MCF 10A (cell line): ENCODE results near the gene PITPNM3. TPM values are rescaled to one million over a fixed set of nuclear protein-coding genes. Genes with fewer than 3 reads are reported as not detected.

Experiments
- BruUV-seq: library from RNA; stranded (reverse); fragments of 400-500 nt; replicated peaks from 2 replicates; lab custom pipeline; 2021; lab: Mats Ljungman, UMichigan
- CTCF ChIA-PET: fragments of 300-600 bp; sonication (Branson Sonifier 250); formaldehyde crosslinking; extraction: SDS; loops from one replicate; lab custom pipeline; 2021; ENCODE audit warnings: antibody characterized with exemption, inconsistent platforms; lab: Yijun Ruan, JAX
- POLR2A ChIA-PET: fragments of 300-600, 350-650 bp; sonication (Branson Sonifier 250); formaldehyde crosslinking; extraction: SDS; loops from one replicate; lab custom pipeline; 2020; ENCODE audit warnings: antibody characterized with exemption, inconsistent platforms; lab: Yijun Ruan, JAX
- DNase-seq: peaks from one replicate; pipeline ENCODE4 v3.0.0-alpha.2; 2018; ENCODE audit not compliant: unreplicated experiment
- H3K27ac Mint-ChIP-seq: one replicate; pipeline ENCODE4 v1.8.0; 2022; ENCODE audit warnings: mild to moderate bottlenecking, low read depth, mixed read lengths; ENCODE audit not compliant: unreplicated experiment
- H3K27me3 Mint-ChIP-seq: one replicate; pipeline ENCODE4 v1.8.0; 2022; ENCODE audit warnings: mixed read lengths; ENCODE audit not compliant: insufficient read depth, unreplicated experiment
- H3K36me3 Mint-ChIP-seq: one replicate; pipeline ENCODE4 v1.8.0; 2022; ENCODE audit warnings: mild to moderate bottlenecking, moderate library complexity, mixed read lengths; ENCODE audit not compliant: insufficient read depth, unreplicated experiment
- H3K4me1 Mint-ChIP-seq: one replicate; pipeline ENCODE4 v1.8.0; 2022; ENCODE audit warnings: mixed read lengths; ENCODE audit not compliant: insufficient read depth, unreplicated experiment
- H3K4me3 Mint-ChIP-seq: one replicate; pipeline ENCODE4 v1.8.0; 2022; ENCODE audit warnings: mild to moderate bottlenecking, moderate library complexity, mixed read lengths; ENCODE audit not compliant: unreplicated experiment
- H3K9me3 Mint-ChIP-seq: one replicate; pipeline ENCODE4 v1.8.0; 2022; ENCODE audit warnings: mixed read lengths; ENCODE audit not compliant: unreplicated experiment
- CTCF ChIP-seq: fragments of 200-600 bp; IDR thresholded peaks from one replicate; pipeline ENCODE4 v1.8.0; 2022; ENCODE audit warnings: antibody characterized with exemption, mild to moderate bottlenecking; ENCODE audit not compliant: unreplicated experiment
- intact Hi-C: fragments of 100-400 bp; cut with micrococcal nuclease; formaldehyde crosslinking; loops from 2 replicates; pipeline ENCODE4 v1.14.1; 2022
- total RNA-seq: library from RNA; stranded (reverse); gene quantifications from 2 replicates; pipeline ENCODE4 v1.2.3, GENCODE V29; 2022

The PITPNM3 gene
- total RNA-seq, 1 experiment from 2014 or later = 22.8 TPM

GRCh38 chr17:6437466-6437865 lies 118.9 kb downstream of the PITPNM3 start:
- CTCF ChIA-PET = interaction anchor here (0.6 to 1.6 kb wide), 3 partner anchors 9 to 1014 kb away, joined by 3 to 15 read pairs (median 3); no protein-coding TSS in a partner anchor

GRCh38 chr17:6435968-6436367 lies 120.4 kb downstream of the PITPNM3 start:
- peak; percentile 70 for TF ChIP-seq CTCF
- intact Hi-C loops = loop anchor here (1.0 to 10.0 kb wide), 2 partner anchors 849 to 1531 kb away; partner anchors contain the start of gene CHRNE
- CTCF ChIA-PET = interaction anchor here (0.6 to 1.8 kb wide), 15 partner anchors 9 to 1184 kb away, joined by 3 to 15 read pairs (median 4); partner anchors contain the start of gene NLRP1
- H3K27me3 Mint-ChIP-seq = peaks cover 12% of the 10 kb centered on the region
- no peaks in the 10 kb centered on the region for H3K36me3 Mint-ChIP-seq
- no peak overlapping the region for H3K4me3 Mint-ChIP-seq
- peak; percentile 75 for DNase-seq
- no peak overlapping the region for H3K27ac Mint-ChIP-seq
- no TSS peak for BruUV-seq
- POLR2A ChIA-PET = interaction anchor here (0.5 to 1.0 kb wide), 2 partner anchors 851 to 1186 kb away, joined by 3 read pairs; partner anchors contain the start of gene NLRP1
- H3K9me3 Mint-ChIP-seq = no peaks in the 10 kb centered on the region
- H3K4me1 Mint-ChIP-seq = peaks cover 6% of the 10 kb centered on the region

More at GRCh38 chr17:6437466-6437865, 118.9 kb downstream of the PITPNM3 start:
- no peak for DNase-seq
- no peak overlapping the region for H3K4me3 Mint-ChIP-seq
- intact Hi-C loops = loop anchor here (10.0 kb wide), 1 partner anchor 1533 kb away; the partner anchor contains the start of gene CHRNE
- H3K27me3 Mint-ChIP-seq = peaks cover 12% of the 10 kb centered on the region
- H3K36me3 Mint-ChIP-seq = no peaks in the 10 kb centered on the region
- H3K9me3 Mint-ChIP-seq = no peaks in the 10 kb centered on the region
- POLR2A ChIA-PET = no interaction called here
- H3K4me1 Mint-ChIP-seq = peaks cover 6% of the 10 kb centered on the region
- no peak for TF ChIP-seq CTCF
- no TSS peak for BruUV-seq
- no peak overlapping the region for H3K27ac Mint-ChIP-seq

- ChIA-PET CTCF (interaction anchor here (0.6 to 1.8 kb wide), 14 partner anchors 9 to 847 kb away, joined by 3 to 9 read pairs (median 4); no protein-coding TSS in a partner anchor), POLR2A (no interaction called here)
- Mint-ChIP-seq H3K4me1 (peaks cover 6% of the 10 kb centered on the region), H3K9me3 (no peaks in the 10 kb centered on the region), H3K4me3 (no peak within 1 kb of the TSS), H3K27ac (no peak within 1 kb of the TSS), H3K27me3 (peaks cover 12% of the 10 kb centered on the region), H3K36me3 (no peaks in the 10 kb centered on the region)
- no TSS peak for BruUV-seq
- TF ChIP-seq CTCF = no peak
- intact Hi-C loops = loop anchor here (10.0 kb wide), 1 partner anchor 1530 kb away; the partner anchor contains the start of gene CHRNE
- no peak for DNase-seq
Observed at GRCh38 chr17:6435051-6435450, 121.3 kb downstream of the PITPNM3 start, which contains the start of gene AIPL1. AIPL1 (minus strand) TSS chr17:6435121; CDS start chr17:6435104, 17 bp downstream.

DNA sequence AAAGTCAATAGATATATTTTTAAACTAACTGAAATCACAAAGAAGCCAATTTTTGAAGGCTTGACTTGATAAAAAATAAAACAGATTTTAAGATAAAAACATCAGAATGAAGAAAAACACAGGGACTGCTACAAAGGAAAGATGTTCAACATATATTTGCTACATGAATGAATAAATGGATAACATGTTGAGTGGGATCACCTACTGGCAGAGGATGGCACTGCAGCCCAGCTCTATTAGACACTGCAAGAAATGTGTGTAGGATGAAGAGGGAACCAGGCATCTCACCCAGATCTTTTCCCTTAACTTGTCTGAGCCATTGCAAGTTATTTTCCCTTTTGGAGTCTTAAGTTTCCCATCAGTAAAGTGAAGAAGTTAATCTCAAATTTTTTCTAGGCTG lies 125.6 kb downstream of the PITPNM3 start:
- Mint-ChIP-seq H3K4me1 (peaks cover 6% of the 10 kb centered on the region), H3K4me3 (no peak overlapping the region), H3K27me3 (peaks cover 3% of the 10 kb centered on the region), H3K27ac (no peak overlapping the region), H3K9me3 (no peaks in the 10 kb centered on the region), H3K36me3 (no peaks in the 10 kb centered on the region)
- no peak for DNase-seq
- intact Hi-C loops = loop anchor here (10.0 kb wide), 1 partner anchor 1526 kb away; the partner anchor contains the start of gene CHRNE
- no TSS peak for BruUV-seq
- CTCF ChIA-PET = interaction anchor here (0.7 to 1.0 kb wide), 4 partner anchors 10 to 837 kb away, joined by 3 to 4 read pairs (median 4); no protein-coding TSS in a partner anchor
- TF ChIP-seq CTCF = peak; percentile 27
- POLR2A ChIA-PET = no interaction called here
